Measurements from ENCODE around the gene ISLR. TPM values are rescaled to one million over a fixed set of nuclear protein-coding genes. Genes with fewer than 3 reads are reported as not detected.

The ISLR gene
- total and polyA plus RNA-seq, 9 of the 15 experiments (the other 6 are each of a cell fraction or from before 2014, with no cell fraction given): not detected

DNA sequence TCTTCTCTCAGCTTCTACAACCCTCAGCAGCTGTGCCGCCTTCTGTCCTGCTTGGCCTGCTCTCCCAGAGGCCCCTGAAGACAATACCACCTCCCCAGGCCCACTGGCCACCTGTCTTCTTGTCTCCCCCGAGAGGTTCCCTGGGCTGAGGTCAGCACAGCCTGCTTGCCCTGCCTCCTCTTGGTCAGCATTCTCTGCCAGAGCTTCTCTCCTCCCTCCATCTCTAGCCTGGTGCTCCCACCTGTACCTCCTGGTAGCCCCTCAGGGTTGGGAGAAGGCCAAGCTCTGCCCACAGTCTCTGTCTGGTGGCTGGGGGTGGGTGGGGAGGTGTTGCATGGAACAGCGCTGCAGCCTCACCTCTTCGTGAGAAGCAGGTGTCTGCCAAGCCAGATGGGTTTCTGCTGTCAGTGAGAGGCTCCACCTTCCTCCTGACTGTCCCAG is 5.6 kb upstream of the ISLR start:
- Histone ChIP-seq H3K27me3 (ENCODE audit: control insufficient read depth in 2 of 2, insufficient read depth in 2 of 2, low read length in 2 of 2) (peaks cover 8 to 47% of the 10 kb centered on the region in 2 experiments; a peak in 4 of 5 replicates), H3K4me3 (no peak overlapping the region), H3K4me2 (ENCODE audit: insufficient read depth, low read length) (no peak overlapping the region), H2AFZ (ENCODE audit: low read depth, low read length) (no peak overlapping the region), H3K9me3 (replicated peaks; ENCODE audit: control insufficient read depth, insufficient read depth, low read depth, low read length) (no peaks in the 10 kb centered on the region), H4K20me1 (replicated peaks; ENCODE audit: control insufficient read depth, insufficient read depth, low read length) (0 out of 2 replicates have a peak, but pooled peaks cover under 1% of the 10 kb centered on the region), H3K79me2 (ENCODE audit: control insufficient read depth, insufficient read depth, low read length) (no peaks in the 10 kb centered on the region), H3K4me1 (replicated peaks in 1 of 2; ENCODE audit: control insufficient read depth in 2 of 2, insufficient read depth in 2 of 2, low read length in 2 of 2) (peaks cover 0 to 3% of the 10 kb centered on the region in 2 experiments; a peak in 2 of 5 replicates), H3K9ac (ENCODE audit: insufficient read depth in 1 of 2, low read depth in 2 of 2, low read length in 2 of 2) (no peak overlapping the region), H3K27ac (ENCODE audit: extremely low read depth, low read depth, low read length) (no peak overlapping the region), H3K36me3 (ENCODE audit: control insufficient read depth, insufficient read depth, low read length) (no peaks in the 10 kb centered on the region), H3K9me1 (ENCODE audit: control insufficient read depth, insufficient read depth, low read length) (no peaks in the 10 kb centered on the region)
- in situ Hi-C loops (cut with MboI): no loop called here
- BruUV-seq (replicated peaks): no TSS peak
- intact Hi-C loops (cut with micrococcal nuclease): no loop called here
- ChIA-PET CTCF (ENCODE audit: low intra/inter-chr PET ratio) (no interaction called here), POLR2A (no interaction called here)
- TF ChIP-seq MBD2 (IDR thresholded peaks at IDR 0.05; ENCODE audit: borderline replicate concordance, low read depth): no peak
- TF ChIP-seq ZNF282 (CRISPR knock-in tag; IDR thresholded peaks at IDR 0.05): no peak
- TF ChIP-seq HNRNPLL (IDR thresholded peaks at IDR 0.05; ENCODE audit: low read depth, low read length, poor library complexity, severe bottlenecking): no peak
- no peak for TF ChIP-seq RBM25 (IDR thresholded peaks at IDR 0.05; ENCODE audit: low read depth, low read length, severe bottlenecking)
- TF ChIP-seq, protein P1, sequence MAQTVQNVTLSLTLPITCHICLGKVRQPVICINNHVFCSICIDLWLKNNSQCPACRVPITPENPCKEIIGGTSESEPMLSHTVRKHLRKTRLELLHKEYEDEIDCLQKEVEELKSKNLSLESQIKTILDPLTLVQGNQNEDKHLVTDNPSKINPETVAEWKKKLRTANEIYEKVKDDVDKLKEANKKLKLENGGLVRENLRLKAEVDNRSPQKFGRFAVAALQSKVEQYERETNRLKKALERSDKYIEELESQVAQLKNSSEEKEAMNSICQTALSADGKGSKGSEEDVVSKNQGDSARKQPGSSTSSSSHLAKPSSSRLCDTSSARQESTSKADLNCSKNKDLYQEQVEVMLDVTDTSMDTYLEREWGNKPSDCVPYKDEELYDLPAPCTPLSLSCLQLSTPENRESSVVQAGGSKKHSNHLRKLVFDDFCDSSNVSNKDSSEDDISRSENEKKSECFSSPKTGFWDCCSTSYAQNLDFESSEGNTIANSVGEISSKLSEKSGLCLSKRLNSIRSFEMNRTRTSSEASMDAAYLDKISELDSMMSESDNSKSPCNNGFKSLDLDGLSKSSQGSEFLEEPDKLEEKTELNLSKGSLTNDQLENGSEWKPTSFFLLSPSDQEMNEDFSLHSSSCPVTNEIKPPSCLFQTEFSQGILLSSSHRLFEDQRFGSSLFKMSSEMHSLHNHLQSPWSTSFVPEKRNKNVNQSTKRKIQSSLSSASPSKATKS (CRISPR knock-in tag; IDR thresholded peaks at IDR 0.05): no peak
- TF ChIP-seq DACH1 (IDR thresholded peaks at IDR 0.05; ENCODE audit: partially characterized antibody): no peak
- TF ChIP-seq, protein P2, sequence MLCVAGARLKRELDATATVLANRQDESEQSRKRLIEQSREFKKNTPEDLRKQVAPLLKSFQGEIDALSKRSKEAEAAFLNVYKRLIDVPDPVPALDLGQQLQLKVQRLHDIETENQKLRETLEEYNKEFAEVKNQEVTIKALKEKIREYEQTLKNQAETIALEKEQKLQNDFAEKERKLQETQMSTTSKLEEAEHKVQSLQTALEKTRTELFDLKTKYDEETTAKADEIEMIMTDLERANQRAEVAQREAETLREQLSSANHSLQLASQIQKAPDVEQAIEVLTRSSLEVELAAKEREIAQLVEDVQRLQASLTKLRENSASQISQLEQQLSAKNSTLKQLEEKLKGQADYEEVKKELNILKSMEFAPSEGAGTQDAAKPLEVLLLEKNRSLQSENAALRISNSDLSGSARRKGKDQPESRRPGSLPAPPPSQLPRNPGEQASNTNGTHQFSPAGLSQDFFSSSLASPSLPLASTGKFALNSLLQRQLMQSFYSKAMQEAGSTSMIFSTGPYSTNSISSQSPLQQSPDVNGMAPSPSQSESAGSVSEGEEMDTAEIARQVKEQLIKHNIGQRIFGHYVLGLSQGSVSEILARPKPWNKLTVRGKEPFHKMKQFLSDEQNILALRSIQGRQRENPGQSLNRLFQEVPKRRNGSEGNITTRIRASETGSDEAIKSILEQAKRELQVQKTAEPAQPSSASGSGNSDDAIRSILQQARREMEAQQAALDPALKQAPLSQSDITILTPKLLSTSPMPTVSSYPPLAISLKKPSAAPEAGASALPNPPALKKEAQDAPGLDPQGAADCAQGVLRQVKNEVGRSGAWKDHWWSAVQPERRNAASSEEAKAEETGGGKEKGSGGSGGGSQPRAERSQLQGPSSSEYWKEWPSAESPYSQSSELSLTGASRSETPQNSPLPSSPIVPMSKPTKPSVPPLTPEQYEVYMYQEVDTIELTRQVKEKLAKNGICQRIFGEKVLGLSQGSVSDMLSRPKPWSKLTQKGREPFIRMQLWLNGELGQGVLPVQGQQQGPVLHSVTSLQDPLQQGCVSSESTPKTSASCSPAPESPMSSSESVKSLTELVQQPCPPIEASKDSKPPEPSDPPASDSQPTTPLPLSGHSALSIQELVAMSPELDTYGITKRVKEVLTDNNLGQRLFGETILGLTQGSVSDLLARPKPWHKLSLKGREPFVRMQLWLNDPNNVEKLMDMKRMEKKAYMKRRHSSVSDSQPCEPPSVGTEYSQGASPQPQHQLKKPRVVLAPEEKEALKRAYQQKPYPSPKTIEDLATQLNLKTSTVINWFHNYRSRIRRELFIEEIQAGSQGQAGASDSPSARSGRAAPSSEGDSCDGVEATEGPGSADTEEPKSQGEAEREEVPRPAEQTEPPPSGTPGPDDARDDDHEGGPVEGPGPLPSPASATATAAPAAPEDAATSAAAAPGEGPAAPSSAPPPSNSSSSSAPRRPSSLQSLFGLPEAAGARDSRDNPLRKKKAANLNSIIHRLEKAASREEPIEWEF (CRISPR knock-in tag; IDR thresholded peaks at IDR 0.05): no peak
- TF ChIP-seq GATAD2B (IDR thresholded peaks at IDR 0.05; ENCODE audit: borderline replicate concordance): no peak
- ATAC-seq (no peak), FAIRE-seq (no peak), DNase-seq (ENCODE audit: extremely low read depth in 1 of 4, low spot score in 3 of 4) (no peak)
- 0% methylated on average over 3 of the region's 4 CpGs for WGBS (ENCODE audit: insufficient coverage, low coverage, missing lambda C conversion rate)
